Brain microvascular endothelial cell (primary cell): ENCODE measurements around the gene HOXA5.

Source experiments
- DNase-seq: peaks from one replicate; pipeline ENCODE4 v3.0.0-alpha.2; 2020
- H3K27ac ChIP-seq: fragments of 250-450 bp; sonication (Bioruptor Pico); 2 replicates; pipeline ENCODE4 v1.5.1; 2020; ENCODE audit warnings: mild to moderate bottlenecking, moderate library complexity
- H3K27me3 ChIP-seq: fragments of 250-450 bp; sonication (Bioruptor Pico); replicated peaks from 2 replicates; pipeline ENCODE4 v1.5.1; 2020; ENCODE audit warnings: mild to moderate bottlenecking
- H3K36me3 ChIP-seq: fragments of 250-450 bp; sonication (Bioruptor Pico); replicated peaks from 2 replicates; pipeline ENCODE4 v1.5.1; 2020; ENCODE audit warnings: mild to moderate bottlenecking
- H3K4me3 ChIP-seq: 2 replicates; pipeline ENCODE4 v1.5.1; 2011; ENCODE audit warnings: low read depth, mild to moderate bottlenecking, control low read depth, low read length, moderate library complexity
- in situ Hi-C: cut with HindIII; loops from 2 replicates; pipeline ENCODE4 v1.10.0; 2017; ENCODE audit warnings: low sequenced_read_pairs, low pct_ligation_motif_present
- TF ChIP-seq, protein P1 (sequence below): IDR thresholded peaks from 2 replicates; pipeline ENCODE4 v1.5.1; 2011; ENCODE audit warnings: low read depth, mild to moderate bottlenecking, moderate library complexity, low read length, control low read depth, inconsistent platforms; ENCODE audit errors: missing control alignments

Gene HOXA5

DNA sequence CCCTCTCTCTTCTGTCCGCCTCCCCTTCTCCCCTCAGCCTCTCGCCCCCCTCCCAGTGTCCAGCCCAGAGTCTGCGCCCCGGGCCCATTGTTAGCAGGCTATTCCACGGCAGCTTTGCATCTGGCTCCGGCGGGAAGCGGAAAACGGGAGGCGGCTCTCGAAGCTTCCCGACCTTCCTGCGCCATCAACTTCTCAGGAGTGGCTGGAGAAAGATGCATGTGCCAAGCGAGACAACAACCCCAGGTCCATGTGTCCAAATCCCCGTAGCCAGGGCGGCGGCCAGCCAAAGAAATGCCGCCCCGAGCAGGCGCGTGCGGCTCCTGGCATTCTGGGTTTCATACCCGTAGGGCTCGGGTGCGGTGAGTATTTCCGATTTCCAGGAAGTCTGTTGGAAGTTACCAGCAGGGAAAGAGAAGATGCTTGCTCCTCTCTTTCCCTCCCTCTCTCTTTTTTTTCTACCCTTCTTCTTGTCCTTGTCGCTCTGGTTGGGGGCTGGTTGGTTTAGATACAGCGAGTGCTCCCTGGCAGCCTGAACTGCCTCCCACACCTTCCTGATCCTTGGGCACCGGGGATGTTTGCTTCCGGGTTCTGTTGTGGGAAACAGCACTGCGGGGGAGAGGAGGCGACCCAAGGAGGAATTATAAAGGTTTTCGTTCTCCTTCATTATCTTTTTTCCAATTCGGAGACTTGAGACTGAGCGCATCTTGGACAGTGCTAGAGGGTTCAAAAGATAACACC is 39.8 kb downstream of the HOXA5 start:
- Histone ChIP-seq H3K27ac (no peak overlapping the region), H3K4me3 (peak overlapping the region; percentile 35), H3K36me3 (no peaks in the 10 kb centered on the region), H3K27me3 (peaks cover 97% of the 10 kb centered on the region)
- no peak for DNase-seq
- in situ Hi-C loops: no loop called here
- TF ChIP-seq, protein P1, sequence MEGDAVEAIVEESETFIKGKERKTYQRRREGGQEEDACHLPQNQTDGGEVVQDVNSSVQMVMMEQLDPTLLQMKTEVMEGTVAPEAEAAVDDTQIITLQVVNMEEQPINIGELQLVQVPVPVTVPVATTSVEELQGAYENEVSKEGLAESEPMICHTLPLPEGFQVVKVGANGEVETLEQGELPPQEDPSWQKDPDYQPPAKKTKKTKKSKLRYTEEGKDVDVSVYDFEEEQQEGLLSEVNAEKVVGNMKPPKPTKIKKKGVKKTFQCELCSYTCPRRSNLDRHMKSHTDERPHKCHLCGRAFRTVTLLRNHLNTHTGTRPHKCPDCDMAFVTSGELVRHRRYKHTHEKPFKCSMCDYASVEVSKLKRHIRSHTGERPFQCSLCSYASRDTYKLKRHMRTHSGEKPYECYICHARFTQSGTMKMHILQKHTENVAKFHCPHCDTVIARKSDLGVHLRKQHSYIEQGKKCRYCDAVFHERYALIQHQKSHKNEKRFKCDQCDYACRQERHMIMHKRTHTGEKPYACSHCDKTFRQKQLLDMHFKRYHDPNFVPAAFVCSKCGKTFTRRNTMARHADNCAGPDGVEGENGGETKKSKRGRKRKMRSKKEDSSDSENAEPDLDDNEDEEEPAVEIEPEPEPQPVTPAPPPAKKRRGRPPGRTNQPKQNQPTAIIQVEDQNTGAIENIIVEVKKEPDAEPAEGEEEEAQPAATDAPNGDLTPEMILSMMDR: no peak

DNA sequence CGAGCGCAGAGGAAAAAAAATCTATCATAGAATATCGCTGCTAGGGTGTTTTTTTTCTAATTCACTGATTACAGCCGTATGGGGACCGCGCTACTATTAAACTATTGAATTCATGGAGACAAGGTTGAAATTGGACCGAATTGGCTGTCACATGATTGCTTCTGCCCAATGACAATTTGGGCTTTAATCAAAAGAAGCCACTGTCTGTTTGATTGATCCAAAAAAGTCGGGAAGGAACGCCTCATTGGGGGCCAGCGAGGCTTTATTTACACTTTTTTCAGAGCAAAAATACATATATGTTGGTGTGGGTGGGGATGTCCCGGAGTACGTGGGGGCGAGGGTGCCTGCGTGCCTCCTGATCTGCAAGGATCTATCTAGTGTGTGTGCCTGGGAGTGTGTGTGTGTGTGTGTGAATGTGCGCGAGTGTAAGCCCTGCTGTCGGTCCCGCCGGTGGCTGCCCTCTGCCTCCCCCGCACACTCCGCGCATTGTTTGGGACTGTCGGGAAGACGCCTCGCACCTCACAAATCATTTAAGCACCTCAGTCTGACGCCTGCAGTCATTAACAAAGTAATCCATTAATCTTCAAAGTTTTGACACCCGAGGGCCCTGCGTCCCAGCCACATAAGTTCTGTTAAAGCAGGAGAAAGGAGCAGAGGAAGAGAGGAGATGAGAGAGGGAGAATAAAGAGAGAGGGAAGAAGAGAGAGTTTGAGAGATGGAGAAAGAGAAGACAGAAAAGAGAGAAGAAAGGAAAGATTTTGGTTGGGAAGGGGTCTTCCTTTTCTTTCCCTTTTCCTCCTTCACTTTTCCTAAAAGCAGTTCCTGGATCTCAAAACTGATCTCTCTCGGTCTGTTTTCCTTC is 40.7 kb downstream of the HOXA5 start, which contains the start of gene HOXA2:
TSS of gene HOXA2 (minus strand) at position 103 of the 862 bp plus-strand sequence. CDS start 183 bp downstream, outside the sequence.
- in situ Hi-C loops: no loop called here

DNA sequence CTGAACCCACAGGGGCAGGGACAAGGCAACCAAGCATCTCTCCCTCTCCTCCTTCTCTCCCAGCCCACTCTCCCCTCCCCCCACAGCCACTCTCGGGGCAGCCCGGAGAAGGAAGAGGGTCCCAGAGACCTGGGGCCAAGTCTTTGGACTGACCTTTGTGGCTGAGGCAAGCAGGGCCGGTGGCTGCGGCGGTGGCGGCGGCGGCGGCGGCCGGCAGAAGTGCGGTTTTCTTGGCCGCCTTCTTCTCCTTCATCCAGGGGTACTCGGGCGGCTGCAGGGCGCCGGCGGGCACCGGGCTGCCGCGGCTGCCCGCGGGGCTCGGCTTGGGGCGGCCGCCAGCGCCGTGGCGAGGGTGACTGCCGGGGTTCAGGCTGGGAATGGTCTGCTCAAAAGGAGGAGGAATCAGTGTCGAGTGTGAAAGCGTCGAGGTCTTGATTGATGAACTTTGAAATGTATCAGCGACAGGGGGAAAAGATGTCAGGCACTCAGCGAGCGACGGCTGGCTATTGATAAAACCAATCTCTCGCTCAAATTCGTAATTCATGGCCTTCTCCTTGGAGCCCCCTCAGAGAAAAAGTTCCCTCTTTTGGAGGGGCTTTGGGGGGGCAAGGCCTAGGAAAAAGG is 41.4 kb downstream of the HOXA5 start:
- TF ChIP-seq, protein P1: no peak
- peaks cover 97% of the 10 kb centered on the region for H3K27me3 ChIP-seq

More for the DNA sequence above, 40.7 kb downstream of the HOXA5 start, which contains the start of gene HOXA2:
- Histone ChIP-seq H3K4me3 (peak within 1 kb of the TSS; percentile 44), H3K27ac (no peak within 1 kb of the TSS), H3K36me3 (no peaks in the 10 kb centered on the region), H3K27me3 (peaks cover 97% of the 10 kb centered on the region)
- no peak for DNase-seq
- TF ChIP-seq, protein P1: no peak

DNA sequence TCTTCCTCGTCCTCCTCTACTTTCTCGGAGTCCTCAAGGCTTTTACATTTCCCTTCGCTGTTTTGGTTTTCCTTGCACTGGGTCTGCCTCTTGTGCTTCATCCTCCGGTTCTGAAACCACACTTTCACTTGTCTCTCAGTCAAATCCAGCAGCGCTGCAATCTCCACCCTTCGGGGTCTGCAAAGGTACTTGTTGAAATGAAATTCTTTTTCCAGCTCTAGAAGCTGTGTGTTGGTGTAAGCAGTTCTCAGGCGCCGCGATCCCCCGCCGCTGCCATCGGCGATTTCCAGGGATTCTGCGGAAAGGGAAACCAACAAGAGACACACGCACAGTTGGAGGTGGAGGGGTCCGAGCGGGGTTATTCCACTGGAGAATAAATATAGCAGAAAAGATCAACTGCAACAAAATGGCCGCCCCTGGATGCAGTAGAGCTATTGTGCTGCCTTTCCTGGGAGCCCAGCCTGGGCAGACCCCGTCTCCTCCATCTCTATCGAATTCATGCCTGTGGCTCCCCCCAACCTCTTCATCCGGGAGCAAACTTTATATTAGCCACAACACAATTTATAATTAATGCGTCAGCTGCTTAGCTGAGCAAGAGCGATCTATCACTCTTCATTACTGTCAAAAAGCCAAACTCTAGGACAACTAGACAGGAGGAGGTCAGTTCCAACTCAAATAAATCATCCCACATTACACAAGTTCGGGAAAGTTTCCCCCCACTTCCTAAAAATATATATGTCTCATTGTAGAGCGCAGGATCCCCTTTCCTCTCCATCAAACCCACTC is 42.1 kb downstream of the HOXA5 start:
- Histone ChIP-seq H3K27me3 (peaks cover 99% of the 10 kb centered on the region), H3K36me3 (no peaks in the 10 kb centered on the region), H3K27ac (no peak overlapping the region), H3K4me3 (peak overlapping the region; percentile 44)
- TF ChIP-seq, protein P1: no peak
- in situ Hi-C loops: no loop called here
- DNase-seq: no peak

More for the DNA sequence above, 41.4 kb downstream of the HOXA5 start:
- in situ Hi-C loops: no loop called here
- no peak overlapping the region for H3K27ac ChIP-seq
- no peak for DNase-seq
- no peaks in the 10 kb centered on the region for H3K36me3 ChIP-seq
- H3K4me3 ChIP-seq: peak overlapping the region; percentile 44

DNA sequence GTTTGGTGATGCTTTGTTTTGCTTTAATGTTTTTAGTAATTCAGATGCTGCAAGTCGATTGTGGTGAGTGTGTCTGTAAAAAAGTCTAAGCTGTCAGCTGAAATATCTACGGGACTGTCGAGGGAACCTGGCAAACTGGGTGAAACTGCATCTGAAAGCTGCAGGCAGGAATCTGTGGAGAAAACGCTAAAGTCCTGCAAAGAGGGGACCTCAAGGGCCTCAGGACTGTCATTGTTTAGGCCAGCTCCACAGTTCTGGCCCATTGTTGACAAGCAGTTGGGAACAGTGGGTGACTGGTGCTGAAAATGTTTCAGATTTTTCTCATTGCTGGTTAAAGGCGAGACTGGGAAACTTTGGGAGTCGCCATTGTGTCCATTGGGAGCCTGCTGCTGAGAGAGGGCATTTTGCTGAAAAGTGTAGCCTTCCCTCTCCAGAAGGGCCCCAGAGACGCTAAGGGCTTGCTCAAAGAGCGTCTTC is 42.7 kb downstream of the HOXA5 start:
- TF ChIP-seq, protein P1: no peak
- no peak for DNase-seq
- Histone ChIP-seq H3K4me3 (peak overlapping the region; percentile 44), H3K36me3 (no peaks in the 10 kb centered on the region), H3K27ac (no peak overlapping the region), H3K27me3 (peaks cover 97% of the 10 kb centered on the region)
- in situ Hi-C loops: no loop called here
